OCI-M1 (cell line): Measurements from ENCODE around the gene RTN4R.

Experiments
- DNase-seq: peaks from one replicate; lab custom pipeline; 2025; lab: John Stamatoyannopoulos, UW

The RTN4R gene

DNA sequence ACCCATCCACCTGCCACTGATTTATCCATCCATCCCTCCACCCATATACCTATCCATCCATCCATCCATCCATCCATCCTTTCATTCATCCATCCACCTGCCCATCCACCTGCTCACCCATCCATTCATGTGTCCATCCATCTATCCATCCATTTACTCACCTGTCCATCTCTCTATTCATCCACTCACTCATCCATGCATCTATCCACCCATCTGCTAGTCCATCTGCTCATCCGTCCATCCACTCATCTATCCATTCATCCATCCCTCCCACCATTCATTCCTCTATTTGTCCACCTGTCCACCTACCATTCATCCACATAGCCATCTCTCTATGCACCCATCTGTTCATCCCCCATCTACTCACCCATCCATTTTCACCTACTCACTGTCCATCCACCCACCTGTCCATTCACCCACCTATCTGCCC is 68.7 kb downstream of the RTN4R start:
- no peak for DNase-seq

DNA sequence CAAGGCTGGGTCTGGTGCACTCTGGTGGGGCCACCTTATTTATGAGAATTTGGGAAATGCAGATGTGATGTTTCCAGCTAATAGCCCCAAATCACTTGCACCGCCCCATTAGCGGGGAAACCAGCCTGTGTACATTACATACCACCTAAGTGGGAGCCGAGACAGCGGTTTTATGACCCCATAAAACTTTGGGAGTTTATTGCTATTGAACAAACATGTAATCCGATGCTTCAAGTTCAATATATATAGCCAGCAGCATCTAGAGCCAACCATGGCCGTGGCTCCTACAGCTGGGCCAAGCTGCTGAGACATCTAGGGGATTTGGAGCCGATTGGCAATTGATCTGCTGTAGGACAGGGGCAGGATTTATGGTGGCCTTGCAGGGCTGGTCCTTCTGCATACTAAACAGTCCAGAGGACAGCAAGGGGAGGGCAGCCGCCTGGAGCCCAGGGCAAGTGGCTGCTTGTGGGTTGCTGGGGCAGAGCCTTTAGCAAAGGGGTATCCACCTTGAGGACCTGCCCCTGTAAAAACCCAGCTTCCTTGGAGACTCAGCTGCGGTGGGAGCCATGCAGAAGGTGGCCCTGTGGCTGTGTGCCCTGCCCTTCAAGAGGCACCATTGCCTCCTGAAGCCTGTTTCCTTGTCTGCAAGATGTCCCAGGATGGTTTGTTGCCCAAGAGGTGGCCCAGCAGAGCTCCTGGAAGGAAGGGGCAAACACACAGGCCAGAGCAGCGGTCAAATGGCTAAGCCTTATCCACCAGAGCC is 69.4 kb downstream of the RTN4R start:
- no peak for DNase-seq

DNA sequence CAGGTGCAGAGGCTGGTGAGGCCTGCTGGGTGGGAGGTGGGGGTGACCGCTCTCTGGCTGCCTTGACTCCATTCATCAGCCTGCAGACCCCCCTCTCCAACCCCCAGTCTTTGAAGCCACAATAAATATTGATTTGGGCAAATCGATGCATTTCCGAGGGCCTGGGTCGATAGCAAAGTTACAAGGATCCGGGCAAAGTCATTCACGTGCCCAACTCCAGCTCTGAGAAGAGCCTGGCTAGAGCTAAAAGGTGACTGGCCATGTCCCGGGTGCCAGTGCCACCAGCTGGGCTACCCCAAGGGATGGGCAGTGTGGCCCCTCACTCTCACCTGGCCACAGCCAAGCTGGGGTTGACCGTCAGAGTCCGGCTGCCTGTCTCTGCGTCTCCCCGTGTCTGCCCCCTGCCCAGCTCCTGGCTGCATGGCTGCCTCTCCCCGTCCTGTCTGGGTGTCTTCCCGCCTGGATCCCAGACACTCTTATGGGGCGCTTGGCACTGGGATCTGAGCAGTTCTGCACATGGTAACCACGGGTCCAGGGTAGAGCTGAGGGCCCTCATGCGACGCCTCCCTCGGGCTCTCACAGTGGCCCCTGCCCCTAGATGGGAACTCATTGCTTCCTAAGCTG is 70.6 kb downstream of the RTN4R start:
- DNase-seq: no peak

DNA sequence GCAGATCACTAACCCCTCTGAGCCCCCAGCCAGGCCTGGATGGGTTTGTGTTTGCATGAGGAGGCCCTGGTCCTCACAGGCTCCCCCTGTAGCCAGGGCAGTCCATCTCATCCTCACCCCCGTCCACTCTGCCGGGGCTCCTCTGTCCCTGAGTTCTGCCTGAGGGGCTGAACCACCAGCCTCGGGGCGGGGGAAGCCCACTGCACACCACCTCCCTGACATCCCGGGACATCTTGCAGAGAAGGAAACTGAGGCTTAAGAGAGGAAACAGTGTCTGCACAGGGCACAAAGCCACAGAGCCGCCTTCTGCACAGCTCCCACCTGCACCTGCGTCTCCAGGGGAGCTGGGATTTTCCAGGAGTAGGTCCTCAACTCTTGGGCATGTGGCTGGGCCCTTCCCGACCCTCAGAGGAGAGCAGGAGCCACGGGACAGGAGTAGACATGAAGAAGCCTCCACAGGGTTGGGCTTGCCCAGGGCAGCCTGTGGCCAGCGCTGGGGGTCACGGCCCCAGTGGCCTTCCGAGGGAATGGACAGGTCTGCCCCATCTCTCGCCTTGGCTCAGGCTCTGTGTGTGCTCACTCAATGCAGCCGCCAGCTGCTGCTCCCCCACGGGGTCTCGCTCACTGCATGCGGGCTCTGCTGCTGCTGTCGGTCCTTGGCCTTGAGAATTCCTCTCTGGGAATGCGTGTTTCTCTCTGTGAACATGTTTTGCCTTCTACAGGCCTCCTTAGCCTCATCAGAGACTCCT is 71.8 kb downstream of the RTN4R start:
- DNase-seq: no peak

DNA sequence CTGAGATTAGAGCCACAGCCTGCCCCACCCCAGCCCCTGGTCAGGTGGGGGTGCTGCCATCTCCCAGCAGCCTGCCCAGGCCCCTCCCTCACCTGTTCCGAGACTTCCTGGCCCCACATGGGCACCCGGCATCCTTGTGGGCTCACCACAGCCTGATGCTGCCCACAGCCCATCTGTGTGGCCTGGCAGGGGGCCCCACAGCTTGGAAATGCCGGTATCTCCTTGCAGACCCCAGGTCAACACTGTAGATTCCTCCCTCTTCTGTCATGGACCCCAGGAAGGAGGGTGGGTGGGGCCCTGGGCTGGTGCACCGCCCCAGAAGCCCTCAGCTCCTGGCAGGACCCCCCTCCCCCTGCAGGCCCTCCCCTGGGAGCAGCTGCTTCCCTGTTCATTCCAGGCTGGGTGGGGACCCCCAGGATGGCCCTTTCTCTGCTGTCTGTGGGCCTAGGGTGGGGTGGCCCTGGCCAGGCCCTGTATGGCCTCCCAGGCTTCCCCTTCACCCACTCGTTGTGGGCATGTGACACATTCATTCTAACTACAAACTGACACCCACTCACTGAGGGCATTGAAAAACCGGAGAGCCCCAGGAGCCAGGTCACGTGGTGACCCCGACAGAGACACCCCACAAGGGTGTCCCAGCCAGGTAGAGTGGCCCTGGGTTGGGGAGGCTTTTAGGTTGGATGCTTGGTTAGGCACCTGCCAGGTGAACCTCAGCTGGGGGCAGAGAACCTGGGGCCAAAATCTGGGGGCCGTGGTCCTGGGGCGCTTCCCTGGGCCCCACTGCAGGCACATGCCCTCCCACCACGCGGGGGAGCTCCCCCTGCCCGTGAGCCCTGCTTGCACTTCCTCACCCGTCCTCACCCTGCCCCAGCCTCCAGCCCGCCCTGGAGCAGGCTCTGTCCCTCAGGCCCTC is 73.2 kb downstream of the RTN4R start:
- no peak for DNase-seq

DNA sequence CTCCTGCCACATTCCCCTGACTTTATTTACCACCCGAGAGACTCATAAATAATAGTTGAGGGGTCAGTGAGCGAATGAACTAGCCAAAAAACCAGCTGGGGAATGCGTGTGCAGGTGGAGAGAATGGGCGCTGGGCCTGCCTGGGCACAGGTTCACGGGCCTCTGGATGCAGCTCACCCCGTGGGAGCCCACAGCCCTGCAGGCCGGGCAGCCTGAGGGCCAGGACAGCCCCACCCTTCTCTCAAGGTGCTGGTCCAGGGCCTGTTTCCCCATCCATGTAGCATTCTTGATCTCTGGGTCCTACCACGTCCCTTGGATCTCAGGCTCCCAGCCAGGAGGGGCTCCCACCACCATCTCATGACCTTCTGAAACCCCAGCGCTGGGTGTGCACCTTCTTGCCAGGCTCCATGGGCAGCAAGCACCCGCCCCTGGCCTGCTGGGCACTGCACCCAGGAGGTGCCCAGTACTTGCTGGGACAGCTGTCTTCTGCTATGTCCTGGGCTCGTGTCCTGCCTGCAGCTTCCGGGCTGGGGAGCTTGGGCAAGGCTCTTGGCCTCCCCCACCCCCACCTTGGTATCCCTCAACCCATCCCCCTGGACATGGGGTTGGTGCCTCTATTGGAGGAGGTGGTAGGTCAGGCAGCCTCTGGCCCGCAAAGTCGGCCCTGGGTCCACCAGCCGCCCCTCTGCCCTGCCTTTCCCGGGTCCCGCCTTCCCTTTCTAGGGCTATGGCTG is 74.2 kb downstream of the RTN4R start:
- no peak for DNase-seq

DNA sequence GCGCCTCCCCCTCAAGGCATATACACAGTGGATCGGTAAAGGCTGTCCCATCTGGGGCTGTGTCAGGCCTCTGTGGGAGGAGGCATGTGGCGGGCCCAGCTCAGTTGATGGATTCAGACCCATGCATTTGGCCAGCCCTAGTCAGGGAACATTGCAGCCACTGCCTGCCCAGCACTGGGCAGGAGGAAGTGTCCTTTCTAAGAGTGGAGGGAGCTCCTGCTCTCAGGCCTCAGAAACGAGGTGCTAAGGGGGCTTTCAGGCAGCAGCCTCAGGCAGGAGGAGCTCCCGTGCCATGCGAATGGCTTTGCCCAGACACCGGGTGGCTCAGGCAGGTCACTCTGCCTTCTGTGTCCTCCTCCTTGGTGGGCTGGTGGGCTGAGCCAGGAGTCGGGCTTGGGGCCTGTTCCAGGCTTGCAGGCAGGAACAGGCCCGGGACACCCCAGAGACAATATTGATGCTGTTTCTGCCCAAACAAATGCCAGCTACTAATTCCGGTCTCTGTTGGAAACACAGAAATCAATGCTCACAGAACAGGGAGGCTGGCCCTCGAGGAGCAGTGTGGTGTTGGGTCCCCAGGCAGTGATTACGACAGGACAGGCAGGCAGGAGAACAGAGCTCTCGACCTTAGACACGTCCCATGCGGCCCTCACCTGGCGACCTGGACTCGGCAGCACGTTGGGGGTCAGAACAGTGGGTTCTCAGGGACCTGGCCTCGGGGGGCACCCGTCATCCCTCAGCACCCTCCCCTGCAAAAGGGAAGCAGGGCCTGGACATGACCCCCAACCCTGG is 75.0 kb downstream of the RTN4R start:
- DNase-seq: no peak

DNA sequence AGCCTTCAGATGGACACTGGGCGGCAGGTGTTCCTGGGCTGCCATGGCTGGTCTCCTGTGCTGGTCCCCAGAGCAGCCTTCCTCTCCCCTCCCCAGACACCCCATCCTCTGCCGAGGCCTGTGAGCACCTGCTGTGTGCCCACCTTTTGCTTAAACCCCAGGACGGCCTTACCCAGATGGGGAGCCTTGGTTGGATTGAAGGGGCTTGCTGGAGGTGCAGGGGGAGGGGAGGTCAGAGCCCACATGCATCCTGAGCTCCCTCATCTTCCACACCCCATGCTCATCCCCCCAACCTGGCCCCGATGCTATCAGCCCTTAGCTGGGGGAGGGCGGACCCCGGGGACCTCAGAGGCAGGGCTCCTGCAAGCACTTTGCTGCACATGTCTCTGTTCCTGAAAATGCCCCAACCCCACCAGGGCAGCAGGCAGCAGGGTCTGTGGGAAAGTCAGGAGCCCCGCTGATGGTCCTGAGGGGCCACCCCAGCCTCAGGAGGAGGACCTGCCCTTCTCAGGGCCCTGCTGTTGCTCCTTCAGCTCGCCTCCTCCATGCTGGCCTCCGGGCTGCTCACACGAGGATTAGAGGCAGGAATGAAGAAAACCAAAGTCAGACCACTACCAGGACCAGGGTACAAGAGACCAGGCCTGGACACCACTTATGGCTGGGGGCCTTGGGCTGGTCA is 75.7 kb downstream of the RTN4R start:
- DNase-seq: no peak

DNA sequence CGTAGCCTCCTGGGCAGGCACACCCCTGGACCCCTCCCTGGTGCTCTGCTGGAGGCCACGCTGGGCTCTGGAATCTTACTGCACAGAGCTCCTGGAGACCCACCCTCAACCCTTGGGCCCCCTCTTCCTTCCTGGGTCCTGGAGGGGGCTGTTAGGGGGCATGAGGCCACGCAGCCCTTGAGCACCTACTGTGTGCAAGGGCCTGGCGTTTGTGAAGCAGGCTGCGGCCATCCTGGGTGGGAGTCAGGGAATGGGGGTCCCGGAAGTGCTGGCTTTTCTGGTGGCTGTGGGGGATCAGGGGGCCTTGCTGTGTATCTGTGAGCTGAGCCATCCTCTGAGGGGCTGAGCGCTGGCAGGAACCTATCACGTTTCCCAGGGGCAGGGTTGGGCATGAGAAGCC is 76.3 kb downstream of the RTN4R start:
- DNase-seq: no peak
